Colonic mucosa (tissue), 4 donors: ENCODE results near the gene FARS2. TPM values are rescaled to one million over a fixed set of nuclear protein-coding genes. Genes with fewer than 3 reads are reported as not detected.

Source experiments
- DNase-seq: peaks from one replicate; pipeline ENCODE4 v3.0.0-alpha.2; 2020
- H3K27ac ChIP-seq: fragments of 200-600 bp; one replicate; pipeline ENCODE4 v1.8.0; 2021
- H3K27me3 ChIP-seq: fragments of 200-600 bp; one replicate; pipeline ENCODE4 v1.8.0; 2021
- H3K36me3 ChIP-seq: fragments of 200-600 bp; one replicate; pipeline ENCODE4 v1.8.0; 2021
- H3K4me1 ChIP-seq: fragments of 200-600 bp; one replicate; pipeline ENCODE4 v1.8.0; 2021; ENCODE audit warnings: mild to moderate bottlenecking
- H3K4me3 ChIP-seq: fragments of 200-600 bp; one replicate; pipeline ENCODE4 v1.8.0; 2021
- H3K9ac ChIP-seq, 2 donors: one replicate each; pipeline ENCODE4 v1.7.0; 2013; ENCODE audit warnings: control low read depth in 2 of 2, low read depth in 2 of 2, low read length in 2 of 2
- H3K9me3 ChIP-seq: fragments of 200-600 bp; one replicate; pipeline ENCODE4 v1.8.0; 2021
- CTCF ChIP-seq: fragments of 200-600 bp; IDR thresholded peaks from one replicate; pipeline ENCODE4 v1.8.0; 2022; ENCODE audit warnings: antibody characterized with exemption, mild to moderate bottlenecking
- intact Hi-C: fragments of 100-400 bp; cut with DNase I; formaldehyde crosslinking; loops from one replicate; pipeline ENCODE4 v1.14.1; 2022
- total RNA-seq, 2 donors: library from RNA; stranded (reverse); fragmentation: NEBNext Ultra II Directional in 1 of 2; extraction: Animal tissue kit (Norgen Biotek cat#: 25700) in 1 of 2; gene quantifications; one replicate each; pipeline ENCODE4 v1.2.1, GENCODE V29; 2021
- donor health status: healthy.
- donor health status: DM: no; HTN: no; CAD: no.
- donor health status: DM: no; HTN: no; CAD: no.

Gene FARS2
- total RNA-seq, 2 donors from 2014 or later: 14.7 to 23.0 TPM

GRCh38 chr6:5660772-5661171 is 399.5 kb downstream of the FARS2 start:
- H3K4me3 ChIP-seq: no peak overlapping the region
- H3K27me3 ChIP-seq: no peaks in the 10 kb centered on the region
- H3K4me1 ChIP-seq: no peaks in the 10 kb centered on the region
- no peak overlapping the region for H3K9ac ChIP-seq
- no peak for DNase-seq
- no peaks in the 10 kb centered on the region for H3K9me3 ChIP-seq
- intact Hi-C loops: no loop called here
- no peak overlapping the region for H3K27ac ChIP-seq
- no peak for TF ChIP-seq CTCF
- H3K36me3 ChIP-seq: no peaks in the 10 kb centered on the region

GRCh38 chr6:5662797-5663196 is 401.5 kb downstream of the FARS2 start:
- Histone ChIP-seq H3K9me3 (no peaks in the 10 kb centered on the region), H3K9ac (no peak overlapping the region), H3K36me3 (no peaks in the 10 kb centered on the region), H3K27me3 (no peaks in the 10 kb centered on the region), H3K4me3 (no peak overlapping the region), H3K27ac (no peak overlapping the region), H3K4me1 (no peaks in the 10 kb centered on the region)
- intact Hi-C loops: no loop called here
- DNase-seq: no peak
- TF ChIP-seq CTCF: no peak

- Histone ChIP-seq H3K9ac (no peak overlapping the region), H3K36me3 (no peaks in the 10 kb centered on the region), H3K4me3 (no peak overlapping the region), H3K27me3 (no peaks in the 10 kb centered on the region), H3K4me1 (no peaks in the 10 kb centered on the region), H3K9me3 (no peaks in the 10 kb centered on the region), H3K27ac (no peak overlapping the region)
- intact Hi-C loops: no loop called here
- TF ChIP-seq CTCF: no peak
- DNase-seq: no peak
Measured at GRCh38 chr6:5663259-5663658, 401.9 kb downstream of the FARS2 start.

- H3K9me3 ChIP-seq: no peaks in the 10 kb centered on the region
- H3K9ac ChIP-seq: no peak overlapping the region
- TF ChIP-seq CTCF: no peak
- H3K27me3 ChIP-seq: no peaks in the 10 kb centered on the region
- DNase-seq: no peak
- H3K27ac ChIP-seq: no peak overlapping the region
- no peaks in the 10 kb centered on the region for H3K4me1 ChIP-seq
- H3K36me3 ChIP-seq: no peaks in the 10 kb centered on the region
- no peak overlapping the region for H3K4me3 ChIP-seq
- intact Hi-C loops: no loop called here
Measured at GRCh38 chr6:5663739-5664138, 402.4 kb downstream of the FARS2 start.

GRCh38 chr6:5664149-5664548 is 402.8 kb downstream of the FARS2 start:
- Histone ChIP-seq H3K36me3 (no peaks in the 10 kb centered on the region), H3K27ac (no peak overlapping the region), H3K9ac (no peak overlapping the region), H3K4me3 (no peak overlapping the region), H3K4me1 (no peaks in the 10 kb centered on the region), H3K9me3 (no peaks in the 10 kb centered on the region), H3K27me3 (no peaks in the 10 kb centered on the region)
- no peak for TF ChIP-seq CTCF
- intact Hi-C loops: no loop called here
- DNase-seq: no peak

- DNase-seq: no peak
- intact Hi-C loops: no loop called here
- H3K36me3 ChIP-seq: no peaks in the 10 kb centered on the region
- H3K27ac ChIP-seq: no peak overlapping the region
- no peaks in the 10 kb centered on the region for H3K27me3 ChIP-seq
- no peak for TF ChIP-seq CTCF
- H3K4me1 ChIP-seq: no peaks in the 10 kb centered on the region
- H3K4me3 ChIP-seq: no peak overlapping the region
- H3K9me3 ChIP-seq: no peaks in the 10 kb centered on the region
- H3K9ac ChIP-seq: no peak overlapping the region
Measured at GRCh38 chr6:5665173-5665572, 403.9 kb downstream of the FARS2 start.
